B cell (primary cell): ENCODE data around the gene SRSF10. TPM values are rescaled to one million over a fixed set of nuclear protein-coding genes. Genes with fewer than 3 reads are reported as not detected.
A peak's percentile ranks its signal among the peaks of the same experiment; 100 is the strongest.

Experiments
- ATAC-seq: fragments of 200-7000 bp; cut with Tn5 transposase; one replicate; pipeline ENCODE4 v1.10.0; 2021; ENCODE audit warnings: low read depth, mild to moderate bottlenecking, moderate number of reproducible peaks, moderate library complexity
- CTCF ChIA-PET: fragments of 350-600 bp; sonication (Branson Sonifier 250); formaldehyde crosslinking; loops from one replicate; lab custom pipeline; 2021; ENCODE audit warnings: antibody characterized with exemption, inconsistent platforms; lab: Charles Lee
- POLR2A ChIA-PET: fragments of 350-600 bp; sonication (Branson Sonifier 250); formaldehyde crosslinking; loops from one replicate; lab custom pipeline; 2021; ENCODE audit warnings: antibody characterized with exemption; lab: Charles Lee
- DNase-seq: peaks from one replicate; pipeline ENCODE4 v3.0.0; 2013
- H2AFZ ChIP-seq: 2 replicates; pipeline ENCODE4 v1.6.1; 2012; ENCODE audit warnings: mild to moderate bottlenecking, low read depth, low read length; ENCODE audit not compliant: insufficient read depth, poor library complexity, severe bottlenecking
- H3K27ac ChIP-seq, 2 donors: 1 replicate in 1 of 2; 2 replicates in 1 of 2; pipeline ENCODE4 v1.5.1; 2012 to 2013; ENCODE audit warnings: low read length in 2 of 2, mild to moderate bottlenecking in 2 of 2, moderate library complexity in 1 of 2
- H3K27me3 ChIP-seq, 4 experiments: fragments of 200-600 bp in 1 of 4; sonication (generic) in 1 of 4; replicated peaks in 1 of 4; 1 replicate in 2 of 4; 2 replicates in 2 of 4; pipeline versions ENCODE4 v1.6.1 to v1.7.0; 2013 to 2016; ENCODE audit warnings: low read length in 3 of 4, mild to moderate bottlenecking in 2 of 4, mixed read lengths in 1 of 4, moderate library complexity in 1 of 4; ENCODE audit not compliant: insufficient read depth in 4 of 4, control insufficient read depth in 3 of 4; ENCODE audit errors: control extremely low read depth in 1 of 4
- H3K36me3 ChIP-seq, 2 experiments: replicated peaks in 1 of 2; 1 replicate in 1 of 2; 2 replicates in 1 of 2; pipeline versions ENCODE4 v1.6.1 to v1.7.1; 2013; ENCODE audit warnings: low read length in 1 of 2; ENCODE audit not compliant: insufficient read depth in 2 of 2, control insufficient read depth in 1 of 2; ENCODE audit errors: control extremely low read depth in 1 of 2, extremely low read depth in 1 of 2
- H3K4me1 ChIP-seq, 2 donors: fragments of 200-600 bp in 1 of 2; sonication (generic) in 1 of 2; 1 replicate in 1 of 2; 2 replicates in 1 of 2; pipeline versions ENCODE4 v1.5.1 to v1.6.1; 2013 to 2017; ENCODE audit warnings: low read length in 2 of 2; ENCODE audit not compliant: control insufficient read depth in 2 of 2, insufficient read depth in 2 of 2
- H3K4me2 ChIP-seq: replicated peaks from 2 replicates; pipeline ENCODE3; 2012; ENCODE audit warnings: mild to moderate bottlenecking, low read depth, low read length; ENCODE audit not compliant: poor library complexity, severe bottlenecking
- H3K4me3 ChIP-seq, 5 experiments: fragments of 200-600 bp in 1 of 5; sonication (generic) in 1 of 5; 1 replicate in 3 of 5; 2 replicates in 2 of 5; pipeline versions ENCODE4 v1.5.1 to v1.7.0; 2011 to 2016; ENCODE audit warnings: low read length in 4 of 5, mild to moderate bottlenecking in 4 of 5, low read depth in 2 of 5, control low read depth in 1 of 5, moderate library complexity in 1 of 5; ENCODE audit not compliant: insufficient read depth in 1 of 5; ENCODE audit errors: control extremely low read depth in 1 of 5, extremely low read depth in 1 of 5
- H3K79me2 ChIP-seq: fragments of 200-600 bp; sonication (generic); one replicate; pipeline ENCODE4 v1.6.0; 2016; ENCODE audit warnings: low read length; ENCODE audit not compliant: control insufficient read depth, insufficient read depth
- H3K9ac ChIP-seq: fragments of 200-600 bp; sonication (generic); 2 replicates; pipeline ENCODE4 v1.6.1; 2017; ENCODE audit warnings: mild to moderate bottlenecking, low read length, moderate library complexity
- H3K9me3 ChIP-seq, 3 donors: one replicate each; pipeline versions ENCODE4 v1.6.1 to v1.7.1; 2013; ENCODE audit warnings: low read length in 2 of 3; ENCODE audit not compliant: control insufficient read depth in 2 of 3, insufficient read depth in 1 of 3; ENCODE audit errors: control extremely low read depth in 1 of 3
- H4K20me1 ChIP-seq: 2 replicates; pipeline ENCODE4 v1.6.0; 2012; ENCODE audit warnings: mild to moderate bottlenecking, low read length; ENCODE audit not compliant: insufficient read depth, control insufficient read depth, poor library complexity, severe bottlenecking
- H3K27ac Mint-ChIP-seq: one replicate; pipeline ENCODE4 v1.8.0; 2021; ENCODE audit warnings: mixed read lengths
- H3K27me3 Mint-ChIP-seq: one replicate; pipeline ENCODE4 v1.8.0; 2021; ENCODE audit warnings: mixed read lengths
- H3K4me1 Mint-ChIP-seq: one replicate; pipeline ENCODE4 v1.8.0; 2021; ENCODE audit warnings: mixed read lengths
- H3K4me3 Mint-ChIP-seq: one replicate; pipeline ENCODE4 v1.8.0; 2021; ENCODE audit warnings: mixed read lengths
- H3K9me3 Mint-ChIP-seq: one replicate; pipeline ENCODE4 v1.8.0; 2022; ENCODE audit warnings: mixed read lengths; ENCODE audit not compliant: insufficient read depth
- EZH2 ChIP-seq: IDR thresholded peaks from 2 replicates; pipeline ENCODE4 v1.6.1; 2012; ENCODE audit warnings: borderline replicate concordance, low read depth, mild to moderate bottlenecking, moderate library complexity, low read length; ENCODE audit not compliant: insufficient read depth, poor library complexity, severe bottlenecking
- WGBS: methylation state at CpG from one replicate; pipeline ENCODE4 v1.1.5; 2013; ENCODE audit warnings: missing lambda C conversion rate; ENCODE audit not compliant: insufficient coverage; 5-methylcytosine and 5-hydroxymethylcytosine counted together
- intact Hi-C: fragments of 100-400 bp; cut with micrococcal nuclease; formaldehyde crosslinking; loops from one replicate; pipeline ENCODE4 v1.10.0; 2022
- polyA plus RNA-seq: library from polyadenylated mRNA; depleted of rRNA; stranded (reverse); fragments of >200 nt; gene quantifications from 2 replicates; pipeline ENCODE4 v1.2.3, GENCODE V29; 2012
- total RNA-seq, 2 donors: library from RNA; stranded (reverse); fragments of 120-200 nt in 1 of 2; gene quantifications; 1 replicate in 1 of 2; 2 replicates in 1 of 2; pipeline versions ENCODE4 v1.2.3 to v1.2.4, GENCODE V29; 2013 to 2022
- TF ChIP-seq, protein P1 (sequence below): fragments of 200-600 bp; IDR thresholded peaks from one replicate; pipeline ENCODE4 v1.8.0; 2022; ENCODE audit warnings: antibody characterized with exemption, mild to moderate bottlenecking

The SRSF10 gene
- total and polyA plus RNA-seq, 2 donors (not counting 1 experiment from before 2014, with no cell fraction given): 98.6 to 213 TPM

- peaks cover 22 to 37% of the 10 kb centered on the region in 2 donors for H3K4me1 ChIP-seq
- ChIA-PET POLR2A (interaction anchor here (0.9 to 2.8 kb wide), 6 partner anchors 10 to 50 kb away, joined by 3 to 36 read pairs (median 9); partner anchors contain the start of genes PNRC2 and SRSF10), CTCF (interaction anchor here (0.6 to 6.3 kb wide), 12 partner anchors 10 to 159 kb away, joined by 3 to 55 read pairs (median 9); no protein-coding TSS in a partner anchor)
- H3K9me3 ChIP-seq: no peaks in the 10 kb centered on the region
- Mint-ChIP-seq H3K27me3 (no peaks in the 10 kb centered on the region), H3K4me1 (peaks cover 38% of the 10 kb centered on the region), H3K9me3 (no peaks in the 10 kb centered on the region), H3K4me3 (peak overlapping the region; percentile 21), H3K27ac (peak overlapping the region; percentile 98)
- H3K79me2 ChIP-seq: no peaks in the 10 kb centered on the region
- TF ChIP-seq EZH2: no peak
- TF ChIP-seq, protein P1, sequence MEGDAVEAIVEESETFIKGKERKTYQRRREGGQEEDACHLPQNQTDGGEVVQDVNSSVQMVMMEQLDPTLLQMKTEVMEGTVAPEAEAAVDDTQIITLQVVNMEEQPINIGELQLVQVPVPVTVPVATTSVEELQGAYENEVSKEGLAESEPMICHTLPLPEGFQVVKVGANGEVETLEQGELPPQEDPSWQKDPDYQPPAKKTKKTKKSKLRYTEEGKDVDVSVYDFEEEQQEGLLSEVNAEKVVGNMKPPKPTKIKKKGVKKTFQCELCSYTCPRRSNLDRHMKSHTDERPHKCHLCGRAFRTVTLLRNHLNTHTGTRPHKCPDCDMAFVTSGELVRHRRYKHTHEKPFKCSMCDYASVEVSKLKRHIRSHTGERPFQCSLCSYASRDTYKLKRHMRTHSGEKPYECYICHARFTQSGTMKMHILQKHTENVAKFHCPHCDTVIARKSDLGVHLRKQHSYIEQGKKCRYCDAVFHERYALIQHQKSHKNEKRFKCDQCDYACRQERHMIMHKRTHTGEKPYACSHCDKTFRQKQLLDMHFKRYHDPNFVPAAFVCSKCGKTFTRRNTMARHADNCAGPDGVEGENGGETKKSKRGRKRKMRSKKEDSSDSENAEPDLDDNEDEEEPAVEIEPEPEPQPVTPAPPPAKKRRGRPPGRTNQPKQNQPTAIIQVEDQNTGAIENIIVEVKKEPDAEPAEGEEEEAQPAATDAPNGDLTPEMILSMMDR: no peak
- no peaks in the 10 kb centered on the region for H3K27me3 ChIP-seq
- H3K27ac ChIP-seq: peak overlapping the region in 1 of 2 donors; percentile 46
- intact Hi-C loops: no loop called here
- DNase-seq (no peak), ATAC-seq (no peak)
- H3K36me3 ChIP-seq: no peaks in the 10 kb centered on the region
- peak overlapping the region; percentile 81 for H3K4me2 ChIP-seq
- 92% methylated on average over 3 of the region's 5 CpGs for WGBS
- no peak overlapping the region for H3K9ac ChIP-seq
- no peaks in the 10 kb centered on the region for H4K20me1 ChIP-seq
- no peak overlapping the region for H3K4me3 ChIP-seq
- no peak overlapping the region for H2AFZ ChIP-seq
Measured at GRCh38 chr1:23930270-23930669, 49.9 kb downstream of the SRSF10 start.

DNA sequence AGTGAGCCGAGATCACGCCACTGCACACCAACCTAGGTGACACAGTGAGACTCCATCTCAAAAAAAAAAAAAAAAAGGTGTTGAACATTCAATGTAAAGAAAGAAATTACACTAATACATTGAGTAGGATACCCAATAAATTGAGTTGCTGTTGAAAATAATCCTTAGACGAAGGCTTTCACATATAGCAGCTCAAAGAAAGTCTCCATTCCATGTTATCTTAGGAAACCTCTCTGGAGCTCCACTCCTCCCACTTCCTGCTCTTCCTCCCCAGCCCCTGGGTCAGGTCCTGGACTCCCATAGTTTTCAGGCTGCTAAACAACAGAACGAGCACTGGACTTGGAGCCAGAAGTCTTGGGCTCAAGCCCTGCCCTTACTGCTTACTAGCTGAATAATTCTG lies 51.3 kb downstream of the SRSF10 start:
- Histone ChIP-seq H3K36me3 (no peaks in the 10 kb centered on the region), H3K4me2 (no peak overlapping the region), H3K27me3 (no peaks in the 10 kb centered on the region), H3K4me1 (peaks cover 22 to 37% of the 10 kb centered on the region in 2 donors), H3K27ac (no peak overlapping the region), H3K9me3 (no peaks in the 10 kb centered on the region), H3K79me2 (no peaks in the 10 kb centered on the region), H3K9ac (no peak overlapping the region), H2AFZ (no peak overlapping the region), H4K20me1 (no peaks in the 10 kb centered on the region), H3K4me3 (no peak overlapping the region)
- no peak for DNase-seq
- ChIA-PET CTCF (interaction anchor here (0.8 to 6.3 kb wide), 6 partner anchors 12 to 157 kb away, joined by 4 to 55 read pairs (median 5); partner anchors contain the start of gene CNR2), POLR2A (interaction anchor here (0.6 kb wide), 1 partner anchor 106 kb away, joined by 4 read pairs; no protein-coding TSS in a partner anchor)
- Mint-ChIP-seq H3K4me1 (peaks cover 38% of the 10 kb centered on the region), H3K9me3 (no peaks in the 10 kb centered on the region), H3K4me3 (no peak overlapping the region), H3K27me3 (no peaks in the 10 kb centered on the region), H3K27ac (peak overlapping the region; percentile 66)
- WGBS: 100% methylated on average over 1 of the region's 4 CpGs
- ATAC-seq: no peak
- intact Hi-C loops: no loop called here
- no peak for TF ChIP-seq EZH2
- TF ChIP-seq, protein P1: no peak
